Astrocyte of the cerebellum (primary cell): ENCODE measurements around the gene STK36.

Experiments used
- DNase-seq: peaks from one replicate; pipeline ENCODE4 v3.0.0-alpha.2; 2011; ENCODE audit warnings: low read depth
- H3K4me3 ChIP-seq: 2 replicates; pipeline ENCODE4 v1.5.1; 2011; ENCODE audit warnings: mild to moderate bottlenecking, low read depth, low read length, moderate library complexity
- CTCF ChIP-seq: IDR thresholded peaks from 2 replicates; pipeline ENCODE4 v1.5.1; 2012; ENCODE audit warnings: low read length, low read depth, moderate library complexity, mild to moderate bottlenecking; ENCODE audit errors: missing control alignments
- in situ Hi-C: cut with HindIII; loops from 2 replicates; pipeline ENCODE4 v1.10.0; 2017; ENCODE audit warnings: low sequenced_read_pairs

The STK36 gene

DNA sequence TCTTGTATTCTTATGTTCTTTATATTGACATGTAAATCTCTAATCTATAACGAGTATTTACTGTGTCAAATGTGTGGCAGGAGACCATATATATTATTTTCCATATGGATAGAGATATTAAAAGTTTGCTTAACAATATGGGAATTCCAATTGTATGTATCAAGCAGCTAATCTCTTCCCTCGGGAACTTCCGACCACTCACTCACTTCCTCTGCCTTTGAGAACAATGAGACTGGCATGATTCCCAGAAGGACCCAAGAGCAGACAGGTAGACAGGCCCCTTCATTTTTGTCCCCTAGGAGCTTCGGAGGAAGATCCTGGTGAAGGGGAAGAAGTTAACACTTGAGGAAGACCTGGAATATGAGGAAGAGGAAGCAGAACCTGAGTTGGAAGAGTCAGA, 40.0 kb upstream of the STK36 start:
- no peak for TF ChIP-seq CTCF
- in situ Hi-C loops = no loop called here
- no peak overlapping the region for H3K4me3 ChIP-seq
- DNase-seq = peak; percentile 9

DNA sequence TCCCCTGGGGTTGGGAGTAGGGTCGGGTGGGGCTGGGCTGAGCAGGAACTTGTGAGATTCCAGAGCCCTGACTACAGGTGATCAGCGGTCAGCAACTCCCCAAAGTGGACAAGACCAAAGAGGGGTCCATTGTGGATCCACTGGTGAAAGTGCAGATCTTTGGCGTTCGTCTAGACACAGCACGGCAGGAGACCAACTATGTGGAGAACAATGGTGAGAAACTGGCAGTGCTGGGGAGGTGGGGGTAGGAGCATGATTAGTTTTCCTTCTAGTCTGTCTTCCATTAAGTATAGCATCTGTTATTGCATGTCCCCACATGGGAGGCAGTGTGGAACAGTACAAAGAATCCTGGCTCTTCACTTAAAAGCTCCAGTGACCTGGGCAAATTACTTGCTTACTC, 36.2 kb upstream of the STK36 start:
- no peak for DNase-seq
- no peak overlapping the region for H3K4me3 ChIP-seq
- in situ Hi-C loops = no loop called here
- no peak for TF ChIP-seq CTCF

DNA sequence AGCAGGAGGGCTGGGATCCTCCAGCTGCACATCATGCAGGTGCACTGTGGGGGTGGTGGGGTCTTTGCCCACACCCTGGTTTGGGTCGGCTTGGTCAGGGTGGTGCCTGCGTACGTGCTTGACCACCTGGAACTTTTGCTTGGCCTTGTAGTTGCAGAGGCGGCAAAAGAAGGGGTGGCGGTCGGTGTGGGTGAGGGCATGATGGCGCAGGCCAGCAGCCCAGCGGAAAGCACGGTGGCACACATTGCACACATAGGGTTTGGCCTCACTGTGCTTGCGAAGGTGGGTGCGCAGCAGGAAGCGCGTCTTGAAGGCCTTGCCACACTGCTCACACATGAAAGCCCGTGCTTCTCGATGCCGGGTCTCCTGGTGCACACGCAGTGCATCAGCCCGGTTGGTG, 33.5 kb upstream of the STK36 start:
- in situ Hi-C loops = no loop called here
- no peak for TF ChIP-seq CTCF
- no peak for DNase-seq
- no peak overlapping the region for H3K4me3 ChIP-seq

GRCh38 chr2:218642121-218642656, 29.7 kb upstream of the STK36 start:
- DNase-seq = no peak
- H3K4me3 ChIP-seq = no peak overlapping the region
- TF ChIP-seq CTCF = no peak
- in situ Hi-C loops = no loop called here

DNA sequence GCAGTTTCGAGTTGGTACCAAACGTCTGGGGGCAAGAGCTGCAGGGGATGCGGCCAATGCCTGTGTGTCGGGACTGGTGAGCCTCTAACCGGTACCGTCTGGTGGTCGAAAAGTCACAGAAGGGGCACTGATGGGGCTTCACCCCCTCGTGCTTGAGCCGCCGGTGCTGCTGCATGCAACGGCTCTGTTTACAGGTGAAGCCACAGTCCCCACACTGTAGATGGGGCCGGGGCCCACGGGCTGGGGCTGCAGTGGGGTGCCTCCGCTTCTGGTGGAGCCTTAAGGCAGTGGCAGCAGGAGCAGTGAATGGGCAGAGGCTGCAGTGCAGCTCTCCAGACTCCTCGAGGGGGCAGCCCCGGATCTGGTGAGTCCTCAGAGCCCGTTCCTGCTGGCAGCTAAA, 29.1 kb upstream of the STK36 start:
- in situ Hi-C loops = no loop called here
- no peak for DNase-seq

GRCh38 chr2:218643751-218644310, 28.1 kb upstream of the STK36 start:
- no peak for DNase-seq
- H3K4me3 ChIP-seq = no peak overlapping the region
- in situ Hi-C loops = no loop called here
- no peak for TF ChIP-seq CTCF

More for the DNA sequence above, 29.1 kb upstream of the STK36 start:
- H3K4me3 ChIP-seq = no peak overlapping the region
- TF ChIP-seq CTCF = no peak

GRCh38 chr2:218644721-218645120, 27.2 kb upstream of the STK36 start:
- no peak overlapping the region for H3K4me3 ChIP-seq
- in situ Hi-C loops = no loop called here
- TF ChIP-seq CTCF = no peak
- no peak for DNase-seq
